AG04450 (cell line): ENCODE measurements around the gene PIP5K1C. TPM values are rescaled to one million over a fixed set of nuclear protein-coding genes. Genes with fewer than 3 reads are reported as not detected.

Source experiments
- CTCF ChIA-PET: fragments of 300-600, 350-600 bp; formaldehyde crosslinking; extraction: SDS; loops from one replicate; lab custom pipeline; 2022; ENCODE audit warnings: antibody characterized with exemption, inconsistent platforms; lab: Charles Lee
- POLR2A ChIA-PET: fragments of 350-600 bp; formaldehyde crosslinking; extraction: SDS; loops from one replicate; lab custom pipeline; 2021; ENCODE audit warnings: antibody characterized with exemption, inconsistent platforms; lab: Yijun Ruan, JAX
- DNase-seq: peaks from one replicate; pipeline ENCODE4 v3.0.0-alpha.2; 2011; ENCODE audit warnings: low read depth, low spot score
- H3K27ac ChIP-seq: one replicate; pipeline ENCODE4 v1.5.1; 2012; ENCODE audit warnings: low read depth, low read length, control low read depth
- H3K27me3 ChIP-seq: one replicate; pipeline ENCODE4 v1.6.0; 2012; ENCODE audit warnings: low read length; ENCODE audit not compliant: control insufficient read depth, insufficient read depth
- H3K4me3 ChIP-seq: 2 replicates; pipeline ENCODE4 v1.5.1; 2011; ENCODE audit warnings: mild to moderate bottlenecking, low read depth, low read length, control low read depth
- H3K9me3 ChIP-seq: 2 replicates; pipeline ENCODE4 v1.5.1; 2012; ENCODE audit warnings: low read length; ENCODE audit not compliant: control insufficient read depth, insufficient read depth
- CTCF ChIP-seq: IDR thresholded peaks from 2 replicates; pipeline ENCODE4 v1.5.1; 2011; ENCODE audit warnings: low read depth, low read length, control low read depth, inconsistent platforms
- polyA plus RNA-seq: library from polyadenylated mRNA; depleted of rRNA; stranded (reverse); fragments of >200 nt; gene quantifications from 2 replicates; pipeline ENCODE4 v1.2.3, GENCODE V29; 2011

PIP5K1C gene
- polyA plus RNA-seq, 1 experiment, result 10.3 TPM

- Histone ChIP-seq H3K27me3 (no peaks in the 10 kb centered on the region), H3K4me3 (no peak overlapping the region), H3K27ac (no peak overlapping the region), H3K9me3 (peaks cover 17% of the 10 kb centered on the region; the same call in 1 of the 2 replicates)
- no peak for DNase-seq
- POLR2A ChIA-PET, result no interaction called here
- CTCF ChIA-PET, result no interaction called here
- TF ChIP-seq CTCF, result no peak
These were observed 5.0 kb downstream of the PIP5K1C start for GRCh38 chr19:3695124-3695733.

GRCh38 chr19:3694361-3695123 lies 5.7 kb downstream of the PIP5K1C start:
- Histone ChIP-seq H3K4me3 (no peak overlapping the region), H3K9me3 (peaks cover 17% of the 10 kb centered on the region; the same call in 1 of the 2 replicates), H3K27me3 (no peaks in the 10 kb centered on the region), H3K27ac (no peak overlapping the region)
- POLR2A ChIA-PET, result no interaction called here
- CTCF ChIA-PET, result no interaction called here
- no peak for DNase-seq
- TF ChIP-seq CTCF, result no peak

- no peak for DNase-seq
- Histone ChIP-seq H3K27me3 (no peaks in the 10 kb centered on the region), H3K4me3 (no peak overlapping the region), H3K9me3 (peaks cover 17% of the 10 kb centered on the region; the same call in 1 of the 2 replicates), H3K27ac (no peak overlapping the region)
- CTCF ChIA-PET, result interaction anchor here (1.4 kb wide), 1 partner anchor 31 kb away, joined by 7 read pairs; no protein-coding TSS in a partner anchor
- TF ChIP-seq CTCF, result no peak
- POLR2A ChIA-PET, result no interaction called here
These were observed 7.0 kb downstream of the PIP5K1C start for GRCh38 chr19:3693025-3693925.

- POLR2A ChIA-PET, result no interaction called here
- peak; percentile 51 for TF ChIP-seq CTCF
- Histone ChIP-seq H3K9me3 (peaks cover 17% of the 10 kb centered on the region; the same call in 1 of the 2 replicates), H3K27ac (no peak overlapping the region), H3K4me3 (no peak overlapping the region), H3K27me3 (no peaks in the 10 kb centered on the region)
- CTCF ChIA-PET, result interaction anchor here (1.4 kb wide), 1 partner anchor 31 kb away, joined by 7 read pairs; no protein-coding TSS in a partner anchor
- DNase-seq, result no peak
These were observed 7.9 kb downstream of the PIP5K1C start for GRCh38 chr19:3692141-3693024.
